ENCODE measurements around the gene KLHL29.

Gene KLHL29

DNA sequence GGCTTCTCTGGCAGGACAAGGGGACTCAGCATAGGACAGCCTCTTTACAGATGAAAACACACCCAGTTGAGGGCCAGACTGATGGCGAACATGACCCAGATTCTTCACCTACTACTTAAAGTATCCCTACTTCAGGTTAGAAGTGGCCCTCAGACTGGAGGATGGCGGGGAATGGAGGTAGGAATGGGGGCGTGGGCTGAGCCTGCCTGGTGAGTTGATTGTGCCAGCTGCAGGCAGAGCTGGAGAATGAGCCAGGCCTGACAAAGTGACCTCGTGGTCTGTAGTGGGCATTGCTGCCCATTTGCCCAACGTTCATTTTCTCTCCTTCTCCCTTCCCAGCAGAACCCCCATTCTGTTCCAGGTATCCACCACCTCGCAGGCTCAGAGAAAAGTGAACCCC, 186.1 kb downstream of the KLHL29 start:
- no peak for DNase-seq (ENCODE audit: low spot score)

- DNase-seq (ENCODE audit: low spot score): no peak
Measured at GRCh38 chr2:23571527-23572282, 186.7 kb downstream of the KLHL29 start.

DNA sequence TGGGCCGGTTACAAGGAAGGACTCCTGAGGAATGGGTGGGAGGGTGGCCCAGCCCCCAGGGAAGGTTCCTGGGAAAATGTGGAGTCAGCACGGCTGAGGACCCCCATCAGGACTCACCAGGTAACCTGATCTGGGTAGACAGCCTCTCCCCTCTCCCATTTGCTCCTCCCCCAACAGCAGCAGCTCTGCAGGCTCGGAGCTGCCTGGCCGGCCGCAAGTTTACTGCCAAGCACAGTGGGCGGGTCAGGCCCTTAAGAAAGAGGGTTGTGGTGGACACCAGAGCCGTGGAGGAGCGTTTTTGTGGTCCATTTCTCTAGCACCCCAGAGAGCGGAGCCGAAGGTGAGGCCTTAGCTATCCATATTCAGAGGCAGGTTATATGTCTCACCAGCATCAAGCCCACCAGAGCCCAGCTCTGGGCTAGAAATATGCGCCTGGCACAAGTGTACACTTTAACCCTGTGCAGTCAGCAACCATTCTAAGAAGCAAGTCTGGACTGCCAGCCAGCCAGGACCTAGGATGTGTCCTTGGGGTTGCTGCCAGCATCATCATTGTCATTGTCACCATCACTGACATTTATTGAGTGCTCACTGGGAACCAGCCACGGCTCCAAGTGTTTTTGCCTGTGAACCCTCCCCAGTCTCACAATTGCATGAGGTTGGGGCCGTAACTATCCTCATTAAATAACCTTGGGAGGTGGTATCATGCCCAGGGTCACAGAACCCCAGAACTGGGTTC, 190.1 kb downstream of the KLHL29 start:
- DNase-seq (ENCODE audit: low spot score): no peak

GRCh38 chr2:23578964-23579671, 194.1 kb downstream of the KLHL29 start:
- no peak for DNase-seq (ENCODE audit: low spot score)

DNA sequence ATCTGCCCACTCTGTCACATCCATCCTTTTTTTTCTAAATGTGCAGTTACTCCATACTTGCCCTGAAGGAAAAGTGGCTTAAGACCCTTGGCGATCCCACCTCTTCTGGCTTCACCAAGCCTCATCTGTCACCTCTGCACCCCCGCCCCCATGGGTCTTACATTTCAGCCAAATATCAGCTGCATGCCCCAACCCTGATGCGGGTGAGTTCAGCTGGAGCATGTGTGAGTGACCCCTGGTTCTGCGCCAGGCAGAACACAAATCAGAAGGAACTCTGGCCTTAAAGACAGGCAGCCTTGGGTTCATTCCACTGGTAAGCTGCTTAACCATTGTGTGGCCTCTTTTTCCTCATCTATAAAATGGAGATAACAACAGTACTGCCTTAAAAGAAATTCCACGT, 194.7 kb downstream of the KLHL29 start:
- no peak for DNase-seq (ENCODE audit: low spot score)

DNA sequence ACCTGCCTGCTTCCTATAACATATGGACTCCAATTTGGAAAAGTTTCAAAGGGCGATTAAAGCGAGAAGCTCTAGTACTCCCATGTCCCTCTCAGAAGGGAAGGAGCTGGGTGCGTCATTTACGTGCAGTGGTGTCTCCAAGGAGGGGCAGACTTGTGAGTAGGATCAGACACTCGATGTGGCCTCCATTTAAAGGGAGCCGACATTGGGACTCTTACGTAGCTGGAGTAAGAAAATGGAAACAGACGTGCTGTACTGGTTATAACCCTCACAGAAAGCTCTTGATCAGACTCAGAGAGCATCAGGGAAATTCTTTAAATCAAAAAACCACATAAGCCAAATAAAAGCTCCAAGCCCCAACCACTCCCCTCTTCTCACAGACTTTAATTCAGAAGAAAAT, 198.5 kb downstream of the KLHL29 start:
- DNase-seq (ENCODE audit: low spot score): no peak

DNA sequence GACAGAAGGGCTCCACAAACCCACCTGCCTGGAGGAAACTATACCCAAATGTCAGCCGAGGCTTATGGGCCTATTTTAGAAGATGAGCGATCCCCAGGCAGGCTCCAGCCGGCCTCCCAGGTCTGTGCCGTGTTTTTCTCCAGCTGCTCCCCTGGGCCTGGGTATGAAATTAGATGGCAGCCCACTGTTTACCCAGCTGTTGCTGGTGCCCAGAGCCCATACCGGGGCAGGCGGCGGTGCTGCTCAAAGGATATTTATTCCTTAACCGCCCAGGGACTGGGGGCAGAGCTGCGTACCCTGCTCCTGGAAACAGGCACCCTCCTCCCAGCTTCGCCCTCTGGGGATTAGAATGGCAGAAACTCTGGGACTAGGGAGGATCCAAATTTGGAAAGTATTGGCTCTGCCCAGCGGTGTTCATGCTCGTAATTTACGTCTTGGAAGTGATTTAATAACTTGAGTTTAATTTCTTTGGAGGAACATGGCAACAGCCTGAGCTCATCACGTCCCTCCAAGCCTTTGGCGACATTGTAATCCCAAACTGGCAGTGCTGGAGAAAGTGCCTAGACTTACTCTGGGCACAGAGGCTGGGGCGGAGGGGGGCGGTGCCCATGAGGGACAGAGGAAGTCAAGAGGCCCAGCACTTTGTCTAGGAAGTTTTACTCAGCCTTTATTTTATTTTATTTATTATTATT, 199.2 kb downstream of the KLHL29 start:
- DNase-seq (ENCODE audit: low spot score): no peak

- no peak for DNase-seq (ENCODE audit: low spot score)
Measured at GRCh38 chr2:23585273-23586170, 200.5 kb downstream of the KLHL29 start.

DNA sequence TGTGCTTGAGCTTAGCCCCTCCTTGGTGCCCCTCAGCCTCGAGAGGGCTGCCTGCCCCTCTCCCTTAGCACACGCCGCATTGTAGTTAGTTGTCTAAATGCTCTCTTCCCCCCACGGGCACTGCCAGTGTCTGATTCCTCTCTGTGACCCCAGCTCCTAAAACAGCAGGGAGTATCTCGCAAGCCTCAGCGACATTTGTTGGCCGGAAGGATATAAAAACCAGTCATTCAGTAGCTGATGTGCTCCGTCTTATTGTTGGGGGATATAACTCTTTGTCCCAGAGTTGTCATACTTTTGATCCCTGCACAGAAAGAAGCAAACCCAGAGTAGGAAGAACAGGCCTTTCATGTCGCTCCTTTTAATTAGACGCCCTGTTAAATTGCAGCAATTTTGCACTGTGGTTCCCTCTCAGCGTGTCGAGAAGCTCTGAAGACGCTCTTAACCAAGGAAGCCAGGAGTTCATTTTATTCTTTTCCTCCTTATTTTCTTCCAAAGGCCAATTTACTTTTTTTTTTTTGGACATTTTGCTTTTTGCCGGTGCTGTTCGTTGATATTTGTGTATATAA, 201.8 kb downstream of the KLHL29 start:
- no peak for DNase-seq (ENCODE audit: low spot score)

DNA sequence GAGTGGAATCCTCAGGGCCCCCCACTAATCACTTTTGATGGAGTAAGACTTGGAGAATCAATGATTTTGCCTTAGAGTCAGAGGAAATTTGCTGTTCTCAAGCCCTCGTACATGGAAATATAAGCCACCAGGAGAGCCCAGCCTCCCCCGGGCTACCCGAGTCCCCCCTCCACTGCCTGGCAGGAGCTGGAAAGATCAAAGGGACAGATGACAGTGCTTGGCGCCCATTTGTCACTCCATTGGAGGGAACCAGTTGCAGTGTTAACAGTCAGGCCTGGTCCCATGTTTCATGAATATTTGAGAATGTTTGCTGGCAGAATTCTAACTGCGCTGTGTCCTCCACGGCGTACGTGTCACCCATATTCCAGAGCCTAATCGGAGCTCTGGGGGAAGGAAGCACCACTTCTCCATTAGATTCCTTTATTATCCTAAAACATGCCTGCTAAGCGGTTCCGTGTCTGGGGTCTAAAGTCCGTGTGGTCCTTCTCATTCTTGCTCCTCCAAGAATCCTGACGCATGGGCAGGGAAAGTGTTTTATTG, 202.4 kb downstream of the KLHL29 start:
- no peak for DNase-seq (ENCODE audit: low spot score)

DNA sequence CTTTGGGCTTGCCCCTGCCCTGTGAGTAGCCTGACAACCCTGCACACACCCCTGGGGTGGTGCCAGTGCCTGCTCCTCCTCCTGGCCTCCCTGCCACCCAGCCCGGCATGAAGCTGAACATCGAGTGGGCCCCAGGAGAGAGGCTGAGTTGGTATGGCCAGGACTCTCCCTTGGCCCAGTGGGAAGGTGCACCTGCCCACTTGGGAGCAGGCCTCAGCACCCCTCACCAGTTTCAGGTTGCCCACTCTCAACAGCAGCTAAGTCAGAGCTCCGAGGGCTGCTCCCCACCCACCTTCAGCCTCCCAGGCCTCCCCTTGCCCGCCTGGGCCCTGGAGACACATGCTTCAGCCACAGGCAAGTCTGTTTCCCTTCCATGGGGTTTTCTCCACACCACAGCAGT, 203.1 kb downstream of the KLHL29 start:
- no peak for DNase-seq (ENCODE audit: low spot score)

GRCh38 chr2:23588508-23589201, 203.7 kb downstream of the KLHL29 start:
- no peak for DNase-seq (ENCODE audit: low spot score)

DNA sequence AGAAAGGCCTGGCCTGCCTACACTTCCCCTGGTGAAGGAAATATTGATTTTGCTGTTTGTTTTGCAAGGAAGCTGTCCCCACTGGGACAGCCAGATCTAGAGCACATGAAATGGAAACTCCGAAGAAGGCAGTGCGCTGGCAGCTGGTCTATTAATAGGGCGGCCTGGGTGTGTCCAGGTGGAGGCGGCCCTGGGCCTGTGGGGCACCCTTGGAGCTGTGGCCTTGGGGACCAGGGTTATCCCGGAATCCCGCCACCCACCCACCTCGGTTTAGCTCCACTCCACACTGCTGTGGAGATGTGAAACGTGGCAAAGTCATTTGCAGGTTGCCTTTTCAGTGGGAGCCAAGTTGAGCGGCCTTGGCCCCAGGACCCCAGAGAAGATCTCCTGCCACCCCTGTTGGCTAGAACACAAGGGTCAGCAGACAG, 204.3 kb downstream of the KLHL29 start:
- no peak for DNase-seq (ENCODE audit: low spot score)

- no peak for DNase-seq (ENCODE audit: low spot score)
Measured at GRCh38 chr2:23589739-23590138, 204.8 kb downstream of the KLHL29 start.

GRCh38 chr2:23590241-23590869, 205.4 kb downstream of the KLHL29 start:
- DNase-seq (ENCODE audit: low spot score): no peak

- no peak for DNase-seq (ENCODE audit: low spot score)
Measured at GRCh38 chr2:23591111-23591510, 206.1 kb downstream of the KLHL29 start.

GRCh38 chr2:23592061-23592685, 207.2 kb downstream of the KLHL29 start:
- DNase-seq (ENCODE audit: low spot score): no peak

GRCh38 chr2:23592898-23593751, 208.1 kb downstream of the KLHL29 start:
- DNase-seq (ENCODE audit: low spot score): no peak

Data from left forelimb (tissue), 1 donor.